HepG2 (cell line): ENCODE results near the gene YTHDF1. TPM values are rescaled to one million over a fixed set of nuclear protein-coding genes. Genes with fewer than 3 reads are reported as not detected.

Experiments used
- CHD2 ChIP-seq: IDR thresholded peaks from 2 replicates; pipeline ENCODE4 v1.6.1; 2011; ENCODE audit warnings: low read depth, low read length, improper control_type of control experiment
- DMAP1 ChIP-seq: IDR thresholded peaks from 2 replicates; pipeline ENCODE4 v1.6.1; 2016
- E2F5 ChIP-seq: sonication (generic); formaldehyde crosslinking; conservative IDR thresholded peaks from 2 replicates; pipeline ENCODE4 v1.4.0; 2020; ENCODE audit warnings: missing genetic modification reagents
- FOXO1 ChIP-seq: sonication (generic); formaldehyde crosslinking; IDR thresholded peaks from 2 replicates; pipeline ENCODE4 v1.4.0; 2020; ENCODE audit warnings: missing genetic modification reagents
- GABPB1 ChIP-seq: IDR thresholded peaks from 2 replicates; pipeline ENCODE4 v1.6.1; 2016; ENCODE audit warnings: mild to moderate bottlenecking, missing genetic modification reagents, moderate library complexity, missing compliant biosample characterization
- HNF4G ChIP-seq, 2 experiments: sonication (generic) in 1 of 2; formaldehyde crosslinking in 1 of 2; IDR thresholded peaks; 2 replicates each; pipeline versions ENCODE4 v1.4.0 to v1.6.1; 2011 to 2020; ENCODE audit warnings: borderline replicate concordance in 2 of 2, low read depth in 2 of 2, mild to moderate bottlenecking in 2 of 2, low read length in 1 of 2, missing genetic modification reagents in 1 of 2, moderate library complexity in 1 of 2
- JDP2 ChIP-seq: sonication (generic); formaldehyde crosslinking; IDR thresholded peaks from 2 replicates; pipeline ENCODE4 v1.8.1; 2022; ENCODE audit warnings: missing genetic modification reagents, borderline replicate concordance
- MAFG ChIP-seq: sonication (generic); formaldehyde crosslinking; IDR thresholded peaks from 2 replicates; pipeline ENCODE4 v1.5.1; 2020; ENCODE audit warnings: mild to moderate bottlenecking, missing genetic modification reagents
- MEIS2 ChIP-seq: sonication (generic); formaldehyde crosslinking; IDR thresholded peaks from 2 replicates; pipeline ENCODE4 v1.9.0; 2021; ENCODE audit warnings: mild to moderate bottlenecking, missing genetic modification reagents
- NCOR1 ChIP-seq: fragments of 200-600 bp; sonication (generic); IDR thresholded peaks from 2 replicates; pipeline ENCODE4 v1.7.0; 2017; ENCODE audit warnings: antibody characterized with exemption, low read length, borderline replicate concordance
- NFKB2 ChIP-seq: sonication (generic); formaldehyde crosslinking; IDR thresholded peaks from 2 replicates; pipeline ENCODE4 v1.4.0; 2020; ENCODE audit warnings: missing genetic modification reagents, borderline replicate concordance
- RARA ChIP-seq: IDR thresholded peaks from 2 replicates; pipeline ENCODE4 v1.6.1; 2016; ENCODE audit warnings: missing genetic modification reagents, missing compliant biosample characterization
- REST ChIP-seq, 2 experiments: IDR thresholded peaks; 2 replicates each; pipeline ENCODE4 v1.6.1; 2011 to 2012; ENCODE audit warnings: low read length in 2 of 2, borderline replicate concordance in 1 of 2, low read depth in 1 of 2, mild to moderate bottlenecking in 1 of 2, moderate library complexity in 1 of 2
- RFX1 ChIP-seq: fragments of 450-650 bp; IDR thresholded peaks from 2 replicates; pipeline ENCODE4 v1.6.1; 2017
- RFXAP ChIP-seq: sonication (generic); formaldehyde crosslinking; IDR thresholded peaks from 2 replicates; pipeline ENCODE4 v1.4.0; 2020; ENCODE audit warnings: missing genetic modification reagents, borderline replicate concordance
- SAFB2 ChIP-seq: sonication (generic); formaldehyde crosslinking; IDR thresholded peaks from 2 replicates; pipeline ENCODE4 v1.5.1; 2020; ENCODE audit warnings: missing genetic modification reagents, low read depth, mild to moderate bottlenecking, borderline replicate concordance
- SALL1 ChIP-seq: sonication (generic); formaldehyde crosslinking; IDR thresholded peaks from 2 replicates; pipeline ENCODE4 v1.8.0; 2022; ENCODE audit warnings: mild to moderate bottlenecking, missing genetic modification reagents
- ZNF224 ChIP-seq: sonication (generic); formaldehyde crosslinking; IDR thresholded peaks from 2 replicates; pipeline ENCODE4 v1.5.0; 2020; ENCODE audit warnings: mild to moderate bottlenecking, missing genetic modification reagents
- ZNF484 ChIP-seq: sonication (generic); formaldehyde crosslinking; IDR thresholded peaks from 2 replicates; pipeline ENCODE4 v1.5.1; 2020; ENCODE audit warnings: mild to moderate bottlenecking, low read depth, missing genetic modification reagents, borderline replicate concordance
- ZNF740 ChIP-seq: sonication (generic); formaldehyde crosslinking; IDR thresholded peaks from 2 replicates; pipeline ENCODE4 v1.4.0; 2020; ENCODE audit warnings: missing genetic modification reagents
- ZNF772 ChIP-seq: sonication (generic); formaldehyde crosslinking; IDR thresholded peaks from 2 replicates; pipeline ENCODE4 v1.5.0; 2020; ENCODE audit warnings: mild to moderate bottlenecking, missing genetic modification reagents
- ZNF800 ChIP-seq: sonication (generic); formaldehyde crosslinking; IDR thresholded peaks from 2 replicates; pipeline ENCODE4 v1.4.0; 2020; ENCODE audit warnings: missing genetic modification reagents
- ZNF883 ChIP-seq: sonication (generic); formaldehyde crosslinking; IDR thresholded peaks from 2 replicates; pipeline ENCODE4 v1.5.1; 2020; ENCODE audit warnings: mild to moderate bottlenecking, missing genetic modification reagents; ENCODE audit errors: not compliant biosample characterization
- polyA plus RNA-seq, 8 experiments: library from polyadenylated mRNA; depleted of rRNA in 3 of 8; stranded (reverse) in 7 of 8; unstranded in 1 of 8; fragments of >200 nt; fragmentation: Illumina TruSeq in 4 of 8; extraction: Trizol in 4 of 8; gene quantifications; 2 replicates each; pipeline versions ENCODE4 v1.2.1 to v1.2.3, GENCODE V29; 2011 to 2016; ENCODE audit warnings: low read depth in 4 of 8, missing spikeins in 1 of 8, mixed read lengths in 1 of 8; ENCODE audit not compliant: insufficient read depth in 1 of 8
- total RNA-seq, 5 experiments: library from RNA; depleted of rRNA; stranded (reverse); fragments of >200 nt; fragmentation: Illumina TruSeq; extraction: Trizol; gene quantifications; 2 replicates each; pipeline ENCODE4 v1.2.3, GENCODE V29; 2016; ENCODE audit warnings: low read depth in 1 of 5

Gene YTHDF1
- total and polyA plus RNA-seq, 2 of the 13 experiments (the other 11 are each of a cell fraction or from before 2014, with no cell fraction given): 34.5 to 37.7 TPM

GRCh38 chr20:63178889-63179686 lies 36.8 kb downstream of the YTHDF1 start (continued):
- 0 out of 2 replicates have a peak, but pooled peaks have one; percentile 32 for TF ChIP-seq SALL1 (CRISPR knock-in tag)
- no peak for TF ChIP-seq RARA (CRISPR knock-in tag)
- 0 out of 2 replicates have a peak, but pooled peaks have one; percentile 10 for TF ChIP-seq RFX1
- no peak for TF ChIP-seq ZNF484 (CRISPR knock-in tag)
- TF ChIP-seq ZNF800 (CRISPR knock-in tag): peak; percentile 56; the same call in 1 of the 2 replicates
- TF ChIP-seq RFXAP (CRISPR knock-in tag): no peak
- no peak for TF ChIP-seq CHD2
- TF ChIP-seq ZNF772 (CRISPR knock-in tag): no peak
- 0 out of 2 replicates have a peak, but pooled peaks have one; percentile 59 for TF ChIP-seq SAFB2 (CRISPR knock-in tag)
- TF ChIP-seq E2F5 (CRISPR knock-in tag): no peak
- TF ChIP-seq ZNF224 (CRISPR knock-in tag): no peak
- 0 out of 2 replicates have a peak, but pooled peaks have one; percentile 24 for TF ChIP-seq MEIS2 (CRISPR knock-in tag)
- TF ChIP-seq JDP2 (CRISPR knock-in tag): no peak
- TF ChIP-seq GABPB1 (CRISPR knock-in tag): peak; percentile 72; the same call in 1 of the 2 replicates
- peak; percentile 33 for TF ChIP-seq ZNF883 (CRISPR knock-in tag)
- peak; percentile 76; the same call in 1 of the 2 replicates for TF ChIP-seq NFKB2 (CRISPR knock-in tag)
- TF ChIP-seq NCOR1: no peak
- no peak for TF ChIP-seq MAFG (CRISPR knock-in tag)
- TF ChIP-seq DMAP1 (CRISPR knock-in tag): no peak
- peak; percentile 64 to 69; a peak in 3 of 4 replicates for TF ChIP-seq REST (IDR thresholded peaks at IDR 0.05; ENCODE audit: borderline replicate concordance in 1 of 2, low read depth in 1 of 2, low read length in 2 of 2)
- no peak for TF ChIP-seq HNF4G (IDR thresholded peaks at IDR 0.05; ENCODE audit: borderline replicate concordance, low read depth, low read length)
- TF ChIP-seq HNF4G (CRISPR knock-in tag; IDR thresholded peaks at IDR 0.05; ENCODE audit: borderline replicate concordance, low read depth): no peak
- no peak for TF ChIP-seq FOXO1
- no peak for TF ChIP-seq ZNF740
